ENCODE results near the gene TARS2. TPM values are rescaled to one million over a fixed set of nuclear protein-coding genes. Genes with fewer than 3 reads are reported as not detected.
A peak's percentile ranks its signal among the peaks of the same experiment; 100 is the strongest.

The TARS2 gene
- total and polyA plus RNA-seq, 10 of the 15 experiments (the other 5 are each of a cell fraction or from before 2014, with no cell fraction given) = 11.0 to 51.8 (median 45.2) TPM

DNA sequence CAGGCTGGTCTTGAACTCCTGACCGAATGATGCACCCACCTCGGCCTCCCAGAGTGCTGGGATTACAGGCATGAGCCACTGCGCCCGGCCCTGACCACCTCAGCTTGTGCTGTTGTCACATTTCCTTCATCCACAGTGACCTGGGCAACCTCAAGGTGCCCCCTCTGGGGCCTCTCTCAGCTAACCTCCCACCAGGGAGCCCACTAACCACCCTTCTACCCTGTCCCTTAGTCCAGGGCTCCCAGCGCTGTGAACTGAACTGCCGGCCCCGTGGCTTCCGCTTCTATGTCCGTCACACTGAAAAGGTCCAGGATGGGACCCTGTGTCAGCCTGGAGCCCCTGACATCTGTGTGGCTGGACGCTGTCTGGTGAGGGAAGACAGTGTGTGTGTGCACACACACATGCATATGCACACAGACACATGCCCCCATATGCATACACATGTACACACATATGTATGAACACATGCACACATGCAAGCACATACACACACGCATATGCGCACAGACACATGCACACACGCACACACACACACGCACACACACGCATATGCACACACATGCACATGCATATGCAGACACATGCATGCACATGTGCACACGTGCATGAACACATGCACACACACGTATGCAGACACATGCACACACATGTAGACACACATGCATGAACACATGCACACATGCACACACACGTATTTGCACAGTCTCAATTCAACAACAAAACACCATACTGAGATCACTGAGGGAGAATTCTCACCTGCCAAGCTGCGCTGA is 68.2 kb downstream of the TARS2 start:
- 86% methylated on average over 19 of the region's 19 CpGs for WGBS (ENCODE audit: insufficient coverage, insufficient replicate concordance, low lambda C conversion rate, missing lambda C conversion rate)
- H3K27me3 ChIP-seq (replicated peaks in 1 of 2; ENCODE audit: control insufficient read depth in 2 of 2, insufficient read depth in 2 of 2, low read length in 1 of 2) = no peaks in the 10 kb centered on the region; a peak in 1 of 4 replicates
- ATAC-seq (no peak), DNase-seq (ENCODE audit: low read depth, low spot score) (no peak), FAIRE-seq (no peak)
- no peaks in the 10 kb centered on the region for H3K36me3 ChIP-seq (ENCODE audit: control insufficient read depth in 2 of 2, insufficient read depth in 2 of 2, low read length in 1 of 2)
- no peak overlapping the region for H3K9ac ChIP-seq (ENCODE audit: control insufficient read depth, insufficient read depth, low read length)
- intact Hi-C loops (cut with micrococcal nuclease; ENCODE audit: unreplicated experiment) = no loop called here
- peaks cover 5% of the 10 kb centered on the region; the same call in 1 of the 2 replicates for H3K4me1 ChIP-seq (ENCODE audit: control insufficient read depth, insufficient read depth, low read length)
- SMC1A ChIA-PET (ENCODE audit: uncharacterized antibody, unreplicated experiment) = no interaction called here
- in situ Hi-C loops (cut with MboI) = no loop called here
- H3K4me2 ChIP-seq (ENCODE audit: control insufficient read depth, insufficient read depth) = no peak overlapping the region
- no peak overlapping the region for H3K4me3 ChIP-seq
- H4K20me1 ChIP-seq (ENCODE audit: control insufficient read depth, insufficient read depth) = no peaks in the 10 kb centered on the region
- no peaks in the 10 kb centered on the region for H3K9me3 ChIP-seq (replicated peaks; ENCODE audit: control insufficient read depth, insufficient read depth, low read length)
- peaks cover under 1% of the 10 kb centered on the region for H3K79me2 ChIP-seq (ENCODE audit: control insufficient read depth, insufficient read depth, low read length)
- H2AFZ ChIP-seq (ENCODE audit: control insufficient read depth, low read depth, low read length) = no peak overlapping the region
- TF ChIP-seq POLR2A (IDR thresholded peaks at IDR 0.05; ENCODE audit: low read depth, low read length) (peak; percentile 59), MTA2 (IDR thresholded peaks at IDR 0.05; ENCODE audit: low read depth) (no peak)
- TF ChIP-seq, protein P1, sequence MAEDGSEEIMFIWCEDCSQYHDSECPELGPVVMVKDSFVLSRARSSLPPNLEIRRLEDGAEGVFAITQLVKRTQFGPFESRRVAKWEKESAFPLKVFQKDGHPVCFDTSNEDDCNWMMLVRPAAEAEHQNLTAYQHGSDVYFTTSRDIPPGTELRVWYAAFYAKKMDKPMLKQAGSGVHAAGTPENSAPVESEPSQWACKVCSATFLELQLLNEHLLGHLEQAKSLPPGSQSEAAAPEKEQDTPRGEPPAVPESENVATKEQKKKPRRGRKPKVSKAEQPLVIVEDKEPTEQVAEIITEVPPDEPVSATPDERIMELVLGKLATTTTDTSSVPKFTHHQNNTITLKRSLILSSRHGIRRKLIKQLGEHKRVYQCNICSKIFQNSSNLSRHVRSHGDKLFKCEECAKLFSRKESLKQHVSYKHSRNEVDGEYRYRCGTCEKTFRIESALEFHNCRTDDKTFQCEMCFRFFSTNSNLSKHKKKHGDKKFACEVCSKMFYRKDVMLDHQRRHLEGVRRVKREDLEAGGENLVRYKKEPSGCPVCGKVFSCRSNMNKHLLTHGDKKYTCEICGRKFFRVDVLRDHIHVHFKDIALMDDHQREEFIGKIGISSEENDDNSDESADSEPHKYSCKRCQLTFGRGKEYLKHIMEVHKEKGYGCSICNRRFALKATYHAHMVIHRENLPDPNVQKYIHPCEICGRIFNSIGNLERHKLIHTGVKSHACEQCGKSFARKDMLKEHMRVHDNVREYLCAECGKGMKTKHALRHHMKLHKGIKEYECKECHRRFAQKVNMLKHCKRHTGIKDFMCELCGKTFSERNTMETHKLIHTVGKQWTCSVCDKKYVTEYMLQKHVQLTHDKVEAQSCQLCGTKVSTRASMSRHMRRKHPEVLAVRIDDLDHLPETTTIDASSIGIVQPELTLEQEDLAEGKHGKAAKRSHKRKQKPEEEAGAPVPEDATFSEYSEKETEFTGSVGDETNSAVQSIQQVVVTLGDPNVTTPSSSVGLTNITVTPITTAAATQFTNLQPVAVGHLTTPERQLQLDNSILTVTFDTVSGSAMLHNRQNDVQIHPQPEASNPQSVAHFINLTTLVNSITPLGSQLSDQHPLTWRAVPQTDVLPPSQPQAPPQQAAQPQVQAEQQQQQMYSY (CRISPR knock-in tag; IDR thresholded peaks at IDR 0.05) = no peak
- POLR2A ChIA-PET = no interaction called here
- BruUV-seq (replicated peaks) = no TSS peak
- RAD21 ChIA-PET (ENCODE audit: unreplicated experiment) = no interaction called here
- CTCF ChIA-PET = interaction anchor here (0.6 kb wide), 2 partner anchors 19 to 33 kb away, joined by 3 to 4 read pairs; no protein-coding TSS in a partner anchor
- H3K27ac ChIP-seq (ENCODE audit: control insufficient read depth, insufficient read depth) = no peak overlapping the region

All from GM12878 (cell line).